Measurements from ENCODE around the gene SDF4.
"Not testable (repeated sequence)": the region's sequence is repeated elsewhere in the genome, so short reads cannot be mapped to it uniquely, and the experiment has no call there.

SDF4 gene

GRCh38 chr1:1254667-1254998 lies 22.8 kb upstream of the SDF4 start:
- DNase-seq (ENCODE audit: low read depth) = no peak
- H3K4me3 ChIP-seq (ENCODE audit: low read depth, low read length) = no peak overlapping the region
- TF ChIP-seq, protein P1, sequence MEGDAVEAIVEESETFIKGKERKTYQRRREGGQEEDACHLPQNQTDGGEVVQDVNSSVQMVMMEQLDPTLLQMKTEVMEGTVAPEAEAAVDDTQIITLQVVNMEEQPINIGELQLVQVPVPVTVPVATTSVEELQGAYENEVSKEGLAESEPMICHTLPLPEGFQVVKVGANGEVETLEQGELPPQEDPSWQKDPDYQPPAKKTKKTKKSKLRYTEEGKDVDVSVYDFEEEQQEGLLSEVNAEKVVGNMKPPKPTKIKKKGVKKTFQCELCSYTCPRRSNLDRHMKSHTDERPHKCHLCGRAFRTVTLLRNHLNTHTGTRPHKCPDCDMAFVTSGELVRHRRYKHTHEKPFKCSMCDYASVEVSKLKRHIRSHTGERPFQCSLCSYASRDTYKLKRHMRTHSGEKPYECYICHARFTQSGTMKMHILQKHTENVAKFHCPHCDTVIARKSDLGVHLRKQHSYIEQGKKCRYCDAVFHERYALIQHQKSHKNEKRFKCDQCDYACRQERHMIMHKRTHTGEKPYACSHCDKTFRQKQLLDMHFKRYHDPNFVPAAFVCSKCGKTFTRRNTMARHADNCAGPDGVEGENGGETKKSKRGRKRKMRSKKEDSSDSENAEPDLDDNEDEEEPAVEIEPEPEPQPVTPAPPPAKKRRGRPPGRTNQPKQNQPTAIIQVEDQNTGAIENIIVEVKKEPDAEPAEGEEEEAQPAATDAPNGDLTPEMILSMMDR (IDR thresholded peaks at IDR 0.05; ENCODE audit: low read depth, low read length, missing control alignments) = no peak

GRCh38 chr1:1253972-1254666 lies 22.3 kb upstream of the SDF4 start:
- TF ChIP-seq, protein P1 (IDR thresholded peaks at IDR 0.05; ENCODE audit: low read depth, low read length, missing control alignments) = no peak
- H3K4me3 ChIP-seq (ENCODE audit: low read depth, low read length) = no peak overlapping the region
- DNase-seq (ENCODE audit: low read depth) = no peak

DNA sequence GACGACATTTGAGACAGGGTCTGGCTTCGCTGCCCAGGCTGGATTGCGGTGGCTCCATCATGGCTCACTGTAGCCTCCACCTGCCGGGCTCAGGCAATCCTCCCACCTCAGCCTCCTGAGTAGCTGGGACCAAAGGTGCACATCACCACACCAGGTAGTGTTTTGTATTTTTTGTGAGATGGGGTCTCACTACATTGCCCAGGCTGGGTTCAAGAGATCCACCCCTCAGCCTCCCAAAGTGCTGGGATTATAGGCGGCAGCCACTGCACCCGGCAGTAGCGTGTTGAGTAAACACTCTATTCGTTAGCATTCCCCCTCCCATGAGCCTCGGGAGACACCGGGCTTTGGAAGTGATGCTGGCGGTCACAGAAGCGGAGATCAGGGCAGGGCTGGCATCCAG lies 21.5 kb upstream of the SDF4 start:
- no peak for DNase-seq (ENCODE audit: low read depth)
- no peak overlapping the region for H3K4me3 ChIP-seq (ENCODE audit: low read depth, low read length)
- TF ChIP-seq, protein P1 (IDR thresholded peaks at IDR 0.05; ENCODE audit: low read depth, low read length, missing control alignments) = no peak

GRCh38 chr1:1250786-1251284 lies 19.0 kb upstream of the SDF4 start:
- TF ChIP-seq, protein P1 (IDR thresholded peaks at IDR 0.05; ENCODE audit: low read depth, low read length, missing control alignments) = no peak
- H3K4me3 ChIP-seq (ENCODE audit: low read depth, low read length) = no peak overlapping the region
- DNase-seq (ENCODE audit: low read depth) = peak; percentile 39

DNA sequence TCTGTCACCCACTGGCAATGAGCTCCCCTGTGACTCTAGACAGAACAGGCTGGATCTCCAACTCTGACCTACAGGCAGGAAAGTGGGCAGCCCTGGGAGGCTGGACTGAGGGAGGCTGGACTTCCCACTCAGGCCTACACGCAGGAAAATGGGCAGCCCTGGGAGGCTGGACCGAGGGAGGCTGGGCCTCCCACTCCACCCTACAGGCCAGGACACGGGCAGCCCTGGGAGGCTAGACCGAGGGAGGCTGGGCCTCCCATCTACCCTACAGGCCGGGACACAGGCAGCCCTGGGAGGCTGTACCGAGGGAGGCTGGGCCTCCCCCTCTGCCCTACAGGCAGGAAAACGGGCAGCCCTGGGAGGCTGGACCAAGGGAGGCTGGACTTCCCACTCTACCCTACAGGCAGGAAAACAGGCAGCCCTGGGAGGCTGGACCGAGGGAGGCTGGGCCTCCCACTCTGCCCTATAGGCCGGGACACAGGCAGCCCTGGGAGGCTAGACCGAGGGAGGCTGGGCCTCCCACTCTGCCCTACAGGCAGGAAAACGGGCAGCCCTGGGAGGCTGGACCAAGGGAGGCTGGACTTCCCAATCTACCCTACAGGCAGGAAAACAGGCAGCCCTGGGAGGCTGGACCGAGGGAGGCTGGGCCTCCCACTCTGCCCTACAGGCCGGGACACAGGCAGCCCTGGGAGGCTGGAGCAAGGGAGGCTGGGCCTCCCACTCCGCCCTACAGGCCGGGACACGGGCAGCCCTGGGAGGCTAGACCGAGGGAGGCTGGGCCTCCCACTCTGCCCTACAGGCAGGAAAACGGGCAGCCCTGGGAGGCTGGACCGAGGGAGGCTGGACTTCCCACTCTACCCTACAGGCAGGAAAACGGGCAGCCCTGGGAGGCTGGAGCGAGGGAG lies 16.5 kb upstream of the SDF4 start:
- not testable (repeated sequence) for DNase-seq (ENCODE audit: low read depth); H3K4me3 ChIP-seq (ENCODE audit: low read depth, low read length)

DNA sequence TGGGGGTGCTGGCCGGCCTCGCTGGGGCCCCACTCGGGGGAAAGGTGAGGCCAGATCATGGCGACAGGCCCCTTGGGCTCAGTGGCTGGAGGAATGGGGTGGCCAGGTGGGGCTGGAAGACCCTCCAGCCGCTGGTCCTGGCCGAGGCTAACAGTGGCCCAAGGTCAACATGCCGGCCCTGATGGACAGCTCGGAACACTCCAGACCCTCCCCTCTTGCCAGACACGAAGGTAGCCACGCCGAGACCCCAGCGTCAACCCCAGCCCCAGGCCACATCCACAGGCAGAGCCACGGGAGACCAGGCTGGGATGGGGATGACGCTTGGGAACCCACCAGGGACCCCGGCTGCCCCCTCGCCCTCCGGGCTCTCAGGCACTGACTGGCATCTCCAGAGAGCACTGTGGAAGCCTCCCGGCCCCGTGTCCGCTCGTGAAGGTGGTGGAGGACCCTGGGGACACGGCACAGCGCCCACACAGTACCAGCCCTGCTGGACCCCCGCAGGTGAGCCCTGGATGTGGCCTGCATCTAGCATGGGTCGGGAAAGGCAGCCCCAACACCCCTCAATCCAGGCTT lies 15.6 kb upstream of the SDF4 start:
- TF ChIP-seq, protein P1 (IDR thresholded peaks at IDR 0.05; ENCODE audit: low read depth, low read length, missing control alignments) = no peak
- H3K4me3 ChIP-seq (ENCODE audit: low read depth, low read length) = no peak overlapping the region
- no peak for DNase-seq (ENCODE audit: low read depth)

Measured in GM12864 (cell line).